Psoas muscle (tissue), 8 donors: ENCODE results near the gene SSMEM1. TPM values are rescaled to one million over a fixed set of nuclear protein-coding genes. Genes with fewer than 3 reads are reported as not detected.
"Not testable (repeated sequence)": the region's sequence is repeated elsewhere in the genome, so short reads cannot be mapped to it uniquely, and the experiment has no call there.

ENCODE experiments used
- ATAC-seq, 4 donors: fragments of 200-7000 bp; cut with Tn5 transposase; one replicate each; pipeline ENCODE4 v1.9.1; 2020; ENCODE audit warnings: moderate library complexity in 3 of 4, mild to moderate bottlenecking in 2 of 4
- DNase-seq, 2 donors: peaks; one replicate each; pipeline ENCODE4 v3.0.0-alpha.2; 2020
- H3K27ac ChIP-seq: fragments of 200-600 bp; one replicate; pipeline ENCODE4 v1.8.0; 2022
- H3K27me3 ChIP-seq, 3 donors: fragments of 200-600 bp in 1 of 3; one replicate each; pipeline versions ENCODE4 v1.6.1 to v1.8.0; 2013 to 2022; ENCODE audit warnings: low read length in 2 of 3, mild to moderate bottlenecking in 2 of 3, moderate library complexity in 1 of 3; ENCODE audit not compliant: insufficient read depth in 3 of 3
- H3K36me3 ChIP-seq, 2 donors: fragments of 200-600 bp in 1 of 2; one replicate each; pipeline versions ENCODE4 v1.6.1 to v1.8.0; 2013 to 2022; ENCODE audit warnings: low read depth in 1 of 2, mild to moderate bottlenecking in 1 of 2, moderate library complexity in 1 of 2; ENCODE audit not compliant: insufficient read depth in 1 of 2
- H3K4me1 ChIP-seq: fragments of 200-600 bp; one replicate; pipeline ENCODE4 v1.8.0; 2022
- H3K4me3 ChIP-seq: fragments of 200-600 bp; one replicate; pipeline ENCODE4 v1.8.0; 2022; ENCODE audit warnings: mild to moderate bottlenecking
- H3K9me3 ChIP-seq: fragments of 200-600 bp; one replicate; pipeline ENCODE4 v1.8.0; 2022
- CTCF ChIP-seq: fragments of 200-600 bp; IDR thresholded peaks from one replicate; pipeline ENCODE4 v1.8.0; 2022; ENCODE audit warnings: antibody characterized with exemption
- WGBS, 3 donors: extraction: QIAGEN DNeasy Blood & Tissue Kit; methylation state at CpG; one replicate each; pipeline versions ENCODE4 v1.1.6 to v1.1.7; 2013; 5-methylcytosine and 5-hydroxymethylcytosine counted together
- intact Hi-C, 2 donors: fragments of 100-400 bp; cut with DNase I; formaldehyde crosslinking; loops; one replicate each; pipeline versions ENCODE4 v1.11.0 to v1.14.2; 2022
- polyA plus RNA-seq, 3 donors: library from polyadenylated mRNA; stranded (reverse); fragments of 200-250 nt; gene quantifications; one replicate each; pipeline ENCODE4 v1.2.3, GENCODE V29; 2013
- total RNA-seq, 4 donors: library from RNA; stranded (reverse); fragmentation: NEBNext Ultra II Directional in 2 of 4; extraction: Animal tissue kit (Norgen Biotek cat#: 25700) in 2 of 4; gene quantifications; one replicate each; pipeline versions ENCODE4 v1.2.1 to v1.2.4, GENCODE V29; 2021 to 2023
- donor health status: healthy with polysubstance abuse.
- donor health status: DM: no; HTN: no; CAD: no; lungs with moderate emphysema.
- donor health status: Bipolar disorder and iron deficiency.
- donor health status: healthy.
- donor health status: DM: yes; HTN: yes; CAD: no.
- donor health status: DM: no; HTN: no; CAD: no.
- donor health status: DM: no; HTN: no; CAD: no.
- donor health status: DM: yes; HTN: yes; CAD: no.

The SSMEM1 gene
- total and polyA plus RNA-seq, 7 donors = not detected

- Histone ChIP-seq H3K27ac (no peak overlapping the region), H3K4me1 (peaks cover 3% of the 10 kb centered on the region), H3K4me3 (no peak overlapping the region), H3K36me3 (no peaks in the 10 kb centered on the region), H3K9me3 (no peaks in the 10 kb centered on the region), H3K27me3 (no peaks in the 10 kb centered on the region)
- no peak for ATAC-seq
- DNase-seq = no peak
- intact Hi-C loops = no loop called here
- no peak for TF ChIP-seq CTCF
- 57 to 60% (median 57%) methylated on average over 2 of the region's 2 CpGs for WGBS, 3 donors
These were observed 24.5 kb downstream of the SSMEM1 start for GRCh38 chr7:130232209-130232608.

GRCh38 chr7:130234078-130234477 is 26.4 kb downstream of the SSMEM1 start:
- no peak for TF ChIP-seq CTCF
- intact Hi-C loops = no loop called here
- Histone ChIP-seq H3K4me3 (no peak overlapping the region), H3K4me1 (peaks cover 3% of the 10 kb centered on the region), H3K27me3 (no peaks in the 10 kb centered on the region), H3K27ac (no peak overlapping the region), H3K36me3 (no peaks in the 10 kb centered on the region), H3K9me3 (no peaks in the 10 kb centered on the region)
- DNase-seq (no peak), ATAC-seq (no peak)
- 79 to 89% (median 87%) methylated on average over 2 of the region's 2 CpGs for WGBS, 3 donors

GRCh38 chr7:130236361-130236760 is 28.7 kb downstream of the SSMEM1 start:
- intact Hi-C loops, H3K27me3 ChIP-seq, H3K4me1 ChIP-seq, ATAC-seq, DNase-seq, H3K27ac ChIP-seq, H3K4me3 ChIP-seq, H3K9me3 ChIP-seq, H3K36me3 ChIP-seq: not testable (repeated sequence)
- 17 to 32% (median 19%) methylated on average over 4 of the region's 4 CpGs for WGBS, 3 donors

GRCh38 chr7:130240240-130240639 is 32.6 kb downstream of the SSMEM1 start:
- Histone ChIP-seq H3K4me1 (peaks cover 3% of the 10 kb centered on the region), H3K27me3 (no peaks in the 10 kb centered on the region), H3K9me3 (no peaks in the 10 kb centered on the region), H3K27ac (no peak overlapping the region), H3K4me3 (no peak overlapping the region), H3K36me3 (no peaks in the 10 kb centered on the region)
- intact Hi-C loops = loop anchor here (5.0 to 10.0 kb wide), 3 partner anchors 247 to 485 kb away; no protein-coding TSS in a partner anchor
- ATAC-seq (no peak), DNase-seq (no peak)
- no peak for TF ChIP-seq CTCF
- 88 to 94% (median 92%) methylated on average over 1 of the region's 1 CpG for WGBS, 3 donors

GRCh38 chr7:130242198-130243014 is 34.7 kb downstream of the SSMEM1 start:
- Histone ChIP-seq H3K27ac (no peak overlapping the region), H3K9me3 (peaks cover 5% of the 10 kb centered on the region), H3K4me3 (no peak overlapping the region), H3K36me3 (no peaks in the 10 kb centered on the region), H3K27me3 (no peaks in the 10 kb centered on the region), H3K4me1 (no peaks in the 10 kb centered on the region)
- intact Hi-C loops = loop anchor here (2.0 to 10.0 kb wide), 4 partner anchors 245 to 482 kb away; no protein-coding TSS in a partner anchor
- 37 to 46% (median 46%) methylated on average over 5 of the region's 5 CpGs for WGBS, 3 donors
- peak; percentile 57 to 69 for DNase-seq
- ATAC-seq = peak in 3 of 4 donors; percentile 78 to 83 (median 78)
- TF ChIP-seq CTCF = peak; percentile 79

GRCh38 chr7:130243486-130243885 is 35.8 kb downstream of the SSMEM1 start:
- intact Hi-C loops = loop anchor here (2.0 to 10.0 kb wide), 4 partner anchors 244 to 481 kb away; no protein-coding TSS in a partner anchor
- H3K27ac ChIP-seq, H3K27me3 ChIP-seq, H3K4me3 ChIP-seq, H3K9me3 ChIP-seq, H3K36me3 ChIP-seq, ATAC-seq, H3K4me1 ChIP-seq, DNase-seq: not testable (repeated sequence)
- 5 to 13% (median 12%) methylated on average over 1 of the region's 1 CpG for whole genome bisulfite sequencing, 3 donors

GRCh38 chr7:130246491-130246890 is 38.8 kb downstream of the SSMEM1 start:
- H3K4me1 ChIP-seq, ATAC-seq, H3K36me3 ChIP-seq, H3K9me3 ChIP-seq, H3K4me3 ChIP-seq, DNase-seq, H3K27me3 ChIP-seq, H3K27ac ChIP-seq: not testable (repeated sequence)
- intact Hi-C loops = loop anchor here in 1 of 2 donors (10.0 kb wide), 1 partner anchor 478 kb away; no protein-coding TSS in a partner anchor
- WGBS, 3 donors = 93 to 97% (median 97%) methylated on average over 1 of the region's 1 CpG
